HL-60 (cell line): Measurements from ENCODE around the gene CMIP.
"Not testable (repeated sequence)": the region's sequence is repeated elsewhere in the genome, so short reads cannot be mapped to it uniquely, and the experiment has no call there.

Experiments used
- DNase-seq, 2 experiments: peaks; one replicate each; pipeline ENCODE4 v3.0.0-alpha.2; 2010 to 2020; ENCODE audit warnings: low read depth in 1 of 2, low spot score in 1 of 2
- H3K27ac ChIP-seq: fragments of 250-450 bp; sonication (Bioruptor Pico); replicated peaks from 2 replicates; pipeline ENCODE4 v1.5.1; 2020; ENCODE audit warnings: mild to moderate bottlenecking, moderate library complexity
- H3K27me3 ChIP-seq: fragments of 250-450 bp; sonication (Bioruptor Pico); 2 replicates; pipeline ENCODE4 v1.5.1; 2021; ENCODE audit warnings: mild to moderate bottlenecking, moderate library complexity; ENCODE audit not compliant: insufficient read depth, poor library complexity, severe bottlenecking
- H3K4me3 ChIP-seq: replicated peaks from 2 replicates; pipeline ENCODE4 v1.5.1; 2011; ENCODE audit warnings: mild to moderate bottlenecking, control low read depth, low read length; ENCODE audit not compliant: insufficient read depth
- CTCF ChIP-seq: IDR thresholded peaks from one replicate; pipeline ENCODE4 v1.5.1; 2011; ENCODE audit warnings: low read length, control low read depth, inconsistent platforms; ENCODE audit not compliant: insufficient read depth
- GABPA ChIP-seq: IDR thresholded peaks from 2 replicates; pipeline ENCODE4 v1.6.1; 2012; ENCODE audit warnings: low read depth
- POLR2AphosphoS5 ChIP-seq: IDR thresholded peaks from 2 replicates; pipeline ENCODE4 v1.6.1; 2012; ENCODE audit warnings: low read depth
- REST ChIP-seq: IDR thresholded peaks from 2 replicates; pipeline ENCODE4 v1.6.1; 2012; ENCODE audit warnings: low read depth; ENCODE audit not compliant: insufficient replicate concordance
- SPI1 ChIP-seq: IDR thresholded peaks from 2 replicates; pipeline ENCODE4 v1.6.1; 2012; ENCODE audit warnings: low read depth, mild to moderate bottlenecking, borderline replicate concordance

Gene CMIP

GRCh38 chr16:81403208-81403600 is 41.4 kb upstream of the CMIP start:
- no peak for DNase-seq
- Histone ChIP-seq H3K27me3 (no peaks in the 10 kb centered on the region), H3K4me3 (no peak overlapping the region), H3K27ac (no peak overlapping the region)
- TF ChIP-seq REST = no peak
- TF ChIP-seq GABPA = no peak
- TF ChIP-seq POLR2AphosphoS5 = no peak
- no peak for TF ChIP-seq CTCF
- no peak for TF ChIP-seq SPI1

GRCh38 chr16:81403601-81404391 is 40.8 kb upstream of the CMIP start:
- 0 out of 2 replicates have a peak overlapping the region, but pooled peaks have one; percentile 6 for H3K4me3 ChIP-seq

GRCh38 chr16:81405002-81405401 is 39.6 kb upstream of the CMIP start:
- H3K4me3 ChIP-seq, H3K27me3 ChIP-seq, DNase-seq, H3K27ac ChIP-seq: not testable (repeated sequence)

More at GRCh38 chr16:81403601-81404391, 40.8 kb upstream of the CMIP start:
- Histone ChIP-seq H3K27me3 (no peaks in the 10 kb centered on the region), H3K27ac (no peak overlapping the region)
- TF ChIP-seq POLR2AphosphoS5 = no peak
- TF ChIP-seq CTCF = peak; percentile 28
- TF ChIP-seq SPI1 = peak; percentile 74; the same call in 1 of the 2 replicates
- DNase-seq = peak; percentile 37 to 72

GRCh38 chr16:81405702-81406113 is 38.9 kb upstream of the CMIP start:
- Histone ChIP-seq H3K27ac (no peak overlapping the region), H3K27me3 (no peaks in the 10 kb centered on the region), H3K4me3 (no peak overlapping the region)
- DNase-seq = no peak
- TF ChIP-seq REST = no peak
- no peak for TF ChIP-seq POLR2AphosphoS5
- TF ChIP-seq CTCF = no peak
